ENCODE measurements around the gene RGS7. TPM values are rescaled to one million over a fixed set of nuclear protein-coding genes. Genes with fewer than 3 reads are reported as not detected.

Gene RGS7
- total and polyA plus RNA-seq, 10 of the 15 experiments (the other 5 are each of a cell fraction or from before 2014, with no cell fraction given): not detected

DNA sequence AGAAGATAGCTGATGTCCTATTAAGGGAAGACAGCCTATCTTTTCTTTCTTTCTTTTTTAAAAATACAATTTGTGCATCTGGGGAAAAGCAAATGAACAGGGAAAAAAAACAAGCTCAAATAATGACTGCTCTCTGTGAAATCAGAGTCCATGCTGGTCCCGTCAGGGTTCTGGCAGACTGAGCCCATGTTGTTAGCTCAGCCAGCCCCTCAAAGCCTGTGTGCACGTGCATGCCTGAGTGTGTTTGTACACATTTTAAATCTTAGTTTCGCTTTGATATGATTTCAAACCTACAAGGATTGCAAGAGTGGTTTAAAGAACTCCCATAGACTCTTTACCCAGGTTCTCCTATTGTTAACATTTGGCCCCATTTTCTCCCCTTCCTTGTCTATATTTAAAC, 513.2 kb downstream of the RGS7 start:
- ChIA-PET RAD21 (ENCODE audit: unreplicated experiment) (no interaction called here), SMC1A (ENCODE audit: uncharacterized antibody, unreplicated experiment) (no interaction called here), POLR2A (no interaction called here), CTCF (no interaction called here)
- Histone ChIP-seq H2AFZ (ENCODE audit: control insufficient read depth, low read depth, low read length) (no peak overlapping the region), H3K4me2 (ENCODE audit: control insufficient read depth, insufficient read depth) (no peak overlapping the region), H4K20me1 (ENCODE audit: control insufficient read depth, insufficient read depth) (no peaks in the 10 kb centered on the region), H3K36me3 (ENCODE audit: control insufficient read depth in 2 of 2, insufficient read depth in 2 of 2, low read length in 1 of 2) (no peaks in the 10 kb centered on the region), H3K4me3 (no peak overlapping the region), H3K4me1 (ENCODE audit: control insufficient read depth, insufficient read depth, low read length) (no peaks in the 10 kb centered on the region), H3K27ac (ENCODE audit: control insufficient read depth, insufficient read depth) (no peak overlapping the region), H3K27me3 (replicated peaks in 1 of 2; ENCODE audit: control insufficient read depth in 2 of 2, insufficient read depth in 2 of 2, low read length in 1 of 2) (no peaks in the 10 kb centered on the region), H3K9me3 (replicated peaks; ENCODE audit: control insufficient read depth, insufficient read depth, low read length) (no peaks in the 10 kb centered on the region), H3K9ac (ENCODE audit: control insufficient read depth, insufficient read depth, low read length) (no peak overlapping the region), H3K79me2 (ENCODE audit: control insufficient read depth, insufficient read depth, low read length) (no peaks in the 10 kb centered on the region)
- in situ Hi-C loops (cut with MboI) (no loop called here), intact Hi-C loops (cut with micrococcal nuclease; ENCODE audit: unreplicated experiment) (no loop called here)
- no peak for DNase-seq (ENCODE audit: low read depth, low spot score)
- ATAC-seq: no peak
- TF ChIP-seq, protein P1, sequence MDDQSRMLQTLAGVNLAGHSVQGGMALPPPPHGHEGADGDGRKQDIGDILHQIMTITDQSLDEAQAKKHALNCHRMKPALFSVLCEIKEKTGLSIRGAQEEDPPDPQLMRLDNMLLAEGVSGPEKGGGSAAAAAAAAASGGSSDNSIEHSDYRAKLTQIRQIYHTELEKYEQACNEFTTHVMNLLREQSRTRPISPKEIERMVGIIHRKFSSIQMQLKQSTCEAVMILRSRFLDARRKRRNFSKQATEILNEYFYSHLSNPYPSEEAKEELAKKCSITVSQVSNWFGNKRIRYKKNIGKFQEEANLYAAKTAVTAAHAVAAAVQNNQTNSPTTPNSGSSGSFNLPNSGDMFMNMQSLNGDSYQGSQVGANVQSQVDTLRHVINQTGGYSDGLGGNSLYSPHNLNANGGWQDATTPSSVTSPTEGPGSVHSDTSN (IDR thresholded peaks at IDR 0.05; ENCODE audit: insufficient replicate concordance, low read depth, low read length): no peak
- TF ChIP-seq ATF7 (IDR thresholded peaks at IDR 0.05; ENCODE audit: low read depth): no peak
- TF ChIP-seq, protein P2, sequence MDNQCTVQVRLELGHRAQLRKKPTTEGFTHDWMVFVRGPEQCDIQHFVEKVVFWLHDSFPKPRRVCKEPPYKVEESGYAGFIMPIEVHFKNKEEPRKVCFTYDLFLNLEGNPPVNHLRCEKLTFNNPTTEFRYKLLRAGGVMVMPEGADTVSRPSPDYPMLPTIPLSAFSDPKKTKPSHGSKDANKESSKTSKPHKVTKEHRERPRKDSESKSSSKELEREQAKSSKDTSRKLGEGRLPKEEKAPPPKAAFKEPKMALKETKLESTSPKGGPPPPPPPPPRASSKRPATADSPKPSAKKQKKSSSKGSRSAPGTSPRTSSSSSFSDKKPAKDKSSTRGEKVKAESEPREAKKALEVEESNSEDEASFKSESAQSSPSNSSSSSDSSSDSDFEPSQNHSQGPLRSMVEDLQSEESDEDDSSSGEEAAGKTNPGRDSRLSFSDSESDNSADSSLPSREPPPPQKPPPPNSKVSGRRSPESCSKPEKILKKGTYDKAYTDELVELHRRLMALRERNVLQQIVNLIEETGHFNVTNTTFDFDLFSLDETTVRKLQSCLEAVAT (IDR thresholded peaks at IDR 0.05): no peak
- no peak for TF ChIP-seq IKZF1 (conservative IDR thresholded peaks at IDR 0.05)
- no TSS peak for BruUV-seq (replicated peaks)
- no peak for FAIRE-seq
- WGBS (ENCODE audit: insufficient coverage, insufficient replicate concordance, low lambda C conversion rate, missing lambda C conversion rate): 0% methylated on average over 3 of the region's 3 CpGs

DNA sequence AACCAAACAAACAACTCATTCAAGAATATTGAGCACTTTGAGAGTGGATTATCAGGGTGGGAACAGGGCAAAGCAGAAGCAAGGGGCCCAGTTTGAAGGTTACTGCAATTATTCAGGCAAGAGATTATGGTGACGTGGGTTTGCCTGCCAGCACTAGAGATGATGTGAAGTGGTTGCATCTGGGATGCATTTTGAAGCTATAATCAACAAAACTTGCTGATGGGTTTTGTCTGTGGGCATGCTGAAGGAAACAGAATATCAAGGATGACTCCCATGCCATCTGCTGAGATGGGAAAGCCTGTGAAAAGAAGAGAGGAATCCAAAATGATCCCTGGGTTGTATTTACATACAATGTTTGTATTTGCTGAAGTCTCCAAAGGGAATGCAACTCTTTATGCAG, 520.7 kb downstream of the RGS7 start:
- no peaks in the 10 kb centered on the region for H4K20me1 ChIP-seq (ENCODE audit: control insufficient read depth, insufficient read depth)
- TF ChIP-seq POLR2AphosphoS5 (IDR thresholded peaks at IDR 0.05; ENCODE audit: low read length) (no peak), NBN (IDR thresholded peaks at IDR 0.05) (no peak)
- TF ChIP-seq, protein P3, sequence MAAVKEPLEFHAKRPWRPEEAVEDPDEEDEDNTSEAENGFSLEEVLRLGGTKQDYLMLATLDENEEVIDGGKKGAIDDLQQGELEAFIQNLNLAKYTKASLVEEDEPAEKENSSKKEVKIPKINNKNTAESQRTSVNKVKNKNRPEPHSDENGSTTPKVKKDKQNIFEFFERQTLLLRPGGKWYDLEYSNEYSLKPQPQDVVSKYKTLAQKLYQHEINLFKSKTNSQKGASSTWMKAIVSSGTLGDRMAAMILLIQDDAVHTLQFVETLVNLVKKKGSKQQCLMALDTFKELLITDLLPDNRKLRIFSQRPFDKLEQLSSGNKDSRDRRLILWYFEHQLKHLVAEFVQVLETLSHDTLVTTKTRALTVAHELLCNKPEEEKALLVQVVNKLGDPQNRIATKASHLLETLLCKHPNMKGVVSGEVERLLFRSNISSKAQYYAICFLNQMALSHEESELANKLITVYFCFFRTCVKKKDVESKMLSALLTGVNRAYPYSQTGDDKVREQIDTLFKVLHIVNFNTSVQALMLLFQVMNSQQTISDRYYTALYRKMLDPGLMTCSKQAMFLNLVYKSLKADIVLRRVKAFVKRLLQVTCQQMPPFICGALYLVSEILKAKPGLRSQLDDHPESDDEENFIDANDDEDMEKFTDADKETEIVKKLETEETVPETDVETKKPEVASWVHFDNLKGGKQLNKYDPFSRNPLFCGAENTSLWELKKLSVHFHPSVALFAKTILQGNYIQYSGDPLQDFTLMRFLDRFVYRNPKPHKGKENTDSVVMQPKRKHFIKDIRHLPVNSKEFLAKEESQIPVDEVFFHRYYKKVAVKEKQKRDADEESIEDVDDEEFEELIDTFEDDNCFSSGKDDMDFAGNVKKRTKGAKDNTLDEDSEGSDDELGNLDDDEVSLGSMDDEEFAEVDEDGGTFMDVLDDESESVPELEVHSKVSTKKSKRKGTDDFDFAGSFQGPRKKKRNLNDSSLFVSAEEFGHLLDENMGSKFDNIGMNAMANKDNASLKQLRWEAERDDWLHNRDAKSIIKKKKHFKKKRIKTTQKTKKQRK (IDR thresholded peaks at IDR 0.05; ENCODE audit: low read depth, low read length): no peak
- TF ChIP-seq, protein P4, sequence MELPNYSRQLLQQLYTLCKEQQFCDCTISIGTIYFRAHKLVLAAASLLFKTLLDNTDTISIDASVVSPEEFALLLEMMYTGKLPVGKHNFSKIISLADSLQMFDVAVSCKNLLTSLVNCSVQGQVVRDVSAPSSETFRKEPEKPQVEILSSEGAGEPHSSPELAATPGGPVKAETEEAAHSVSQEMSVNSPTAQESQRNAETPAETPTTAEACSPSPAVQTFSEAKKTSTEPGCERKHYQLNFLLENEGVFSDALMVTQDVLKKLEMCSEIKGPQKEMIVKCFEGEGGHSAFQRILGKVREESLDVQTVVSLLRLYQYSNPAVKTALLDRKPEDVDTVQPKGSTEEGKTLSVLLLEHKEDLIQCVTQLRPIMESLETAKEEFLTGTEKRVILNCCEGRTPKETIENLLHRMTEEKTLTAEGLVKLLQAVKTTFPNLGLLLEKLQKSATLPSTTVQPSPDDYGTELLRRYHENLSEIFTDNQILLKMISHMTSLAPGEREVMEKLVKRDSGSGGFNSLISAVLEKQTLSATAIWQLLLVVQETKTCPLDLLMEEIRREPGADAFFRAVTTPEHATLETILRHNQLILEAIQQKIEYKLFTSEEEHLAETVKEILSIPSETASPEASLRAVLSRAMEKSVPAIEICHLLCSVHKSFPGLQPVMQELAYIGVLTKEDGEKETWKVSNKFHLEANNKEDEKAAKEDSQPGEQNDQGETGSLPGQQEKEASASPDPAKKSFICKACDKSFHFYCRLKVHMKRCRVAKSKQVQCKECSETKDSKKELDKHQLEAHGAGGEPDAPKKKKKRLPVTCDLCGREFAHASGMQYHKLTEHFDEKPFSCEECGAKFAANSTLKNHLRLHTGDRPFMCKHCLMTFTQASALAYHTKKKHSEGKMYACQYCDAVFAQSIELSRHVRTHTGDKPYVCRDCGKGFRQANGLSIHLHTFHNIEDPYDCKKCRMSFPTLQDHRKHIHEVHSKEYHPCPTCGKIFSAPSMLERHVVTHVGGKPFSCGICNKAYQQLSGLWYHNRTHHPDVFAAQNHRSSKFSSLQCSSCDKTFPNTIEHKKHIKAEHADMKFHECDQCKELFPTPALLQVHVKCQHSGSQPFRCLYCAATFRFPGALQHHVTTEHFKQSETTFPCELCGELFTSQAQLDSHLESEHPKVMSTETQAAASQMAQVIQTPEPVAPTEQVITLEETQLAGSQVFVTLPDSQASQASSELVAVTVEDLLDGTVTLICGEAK (IDR thresholded peaks at IDR 0.05; ENCODE audit: borderline replicate concordance): no peak

More for the DNA sequence above, 520.7 kb downstream of the RGS7 start:
- Histone ChIP-seq H3K27me3 (replicated peaks in 1 of 2; ENCODE audit: control insufficient read depth in 2 of 2, insufficient read depth in 2 of 2, low read length in 1 of 2) (no peaks in the 10 kb centered on the region), H3K27ac (ENCODE audit: control insufficient read depth, insufficient read depth) (no peak overlapping the region), H3K9me3 (replicated peaks; ENCODE audit: control insufficient read depth, insufficient read depth, low read length) (no peaks in the 10 kb centered on the region), H3K4me1 (ENCODE audit: control insufficient read depth, insufficient read depth, low read length) (no peaks in the 10 kb centered on the region), H2AFZ (ENCODE audit: control insufficient read depth, low read depth, low read length) (no peak overlapping the region), H3K4me3 (no peak overlapping the region), H3K9ac (ENCODE audit: control insufficient read depth, insufficient read depth, low read length) (no peak overlapping the region), H3K4me2 (ENCODE audit: control insufficient read depth, insufficient read depth) (no peak overlapping the region), H3K79me2 (ENCODE audit: control insufficient read depth, insufficient read depth, low read length) (no peaks in the 10 kb centered on the region), H3K36me3 (ENCODE audit: control insufficient read depth in 2 of 2, insufficient read depth in 2 of 2, low read length in 1 of 2) (no peaks in the 10 kb centered on the region)
- no TSS peak for BruUV-seq (replicated peaks)
- CTCF ChIA-PET: no interaction called here
- POLR2A ChIA-PET: no interaction called here
- in situ Hi-C loops (cut with MboI): no loop called here
- DNase-seq (ENCODE audit: low read depth, low spot score): no peak
- RAD21 ChIA-PET (ENCODE audit: unreplicated experiment): no interaction called here
- SMC1A ChIA-PET (ENCODE audit: uncharacterized antibody, unreplicated experiment): no interaction called here
- no peak for ATAC-seq
- 4% methylated on average over 1 of the region's 1 CpG for WGBS (ENCODE audit: insufficient coverage, insufficient replicate concordance, low lambda C conversion rate, missing lambda C conversion rate)
- FAIRE-seq: no peak
- intact Hi-C loops (cut with micrococcal nuclease; ENCODE audit: unreplicated experiment): no loop called here

Data from GM12878 (cell line).